ENCODE results near the gene TPSAB1. TPM values are rescaled to one million over a fixed set of nuclear protein-coding genes. Genes with fewer than 3 reads are reported as not detected.
"Not testable (repeated sequence)": the region's sequence is repeated elsewhere in the genome, so short reads cannot be mapped to it uniquely, and the experiment has no call there.

The TPSAB1 gene
- not detected for polyA plus RNA-seq

DNA sequence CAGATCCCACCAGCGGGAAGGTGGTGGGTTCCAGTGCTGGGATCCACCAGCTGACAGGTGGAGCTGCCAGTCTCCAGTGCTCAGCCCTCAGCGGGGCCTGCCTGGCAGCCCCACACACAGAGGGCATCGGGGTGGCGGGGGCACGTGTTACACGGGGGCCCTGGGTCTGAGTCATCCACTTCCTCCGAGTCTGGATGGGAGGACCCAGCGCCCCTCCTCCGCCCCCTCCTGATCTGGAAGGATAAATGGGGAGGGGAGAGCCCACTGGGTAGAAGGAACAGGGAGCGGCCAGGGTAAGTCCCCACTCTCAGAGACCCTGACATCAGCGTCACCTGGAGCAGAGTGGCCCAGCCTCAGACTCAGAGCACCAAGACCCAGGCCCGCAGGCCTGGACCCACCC lies at the start of gene TPSAB1:
TSS of gene TPSAB1 (plus strand) at position 270 of the 400 bp plus-strand sequence. CDS start 234 bp downstream, outside the sequence.
- H3K27ac Mint-ChIP-seq, H3K27me3 Mint-ChIP-seq, H3K36me3 Mint-ChIP-seq, H3K9me3 Mint-ChIP-seq, H3K4me1 Mint-ChIP-seq, H3K4me3 Mint-ChIP-seq: not testable (repeated sequence)

DNA sequence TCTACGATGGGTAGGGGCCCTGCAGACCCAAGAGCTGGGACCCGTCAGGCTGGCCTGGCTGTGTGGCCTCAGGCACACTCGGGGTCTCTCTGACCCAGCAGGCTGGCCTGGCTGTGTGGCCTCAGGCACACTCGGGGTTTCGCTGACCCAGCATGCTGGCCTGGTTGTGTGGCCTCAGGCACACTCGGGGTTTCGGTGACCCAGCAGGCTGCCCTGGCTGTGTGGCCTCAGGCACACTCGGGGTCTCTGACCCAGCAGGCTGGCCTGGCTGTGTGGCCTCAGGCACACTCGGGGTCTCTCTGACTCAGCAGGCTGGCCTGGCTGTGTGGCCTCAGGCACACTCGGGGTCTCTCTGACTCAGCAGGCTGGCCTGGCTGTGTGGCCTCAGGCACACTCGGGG lies 49.7 kb upstream of the TPSAB1 start:
- H3K36me3 Mint-ChIP-seq, H3K4me1 Mint-ChIP-seq, H3K9me3 Mint-ChIP-seq, H3K4me3 Mint-ChIP-seq, H3K27me3 Mint-ChIP-seq, H3K27ac Mint-ChIP-seq: not testable (repeated sequence)

DNA sequence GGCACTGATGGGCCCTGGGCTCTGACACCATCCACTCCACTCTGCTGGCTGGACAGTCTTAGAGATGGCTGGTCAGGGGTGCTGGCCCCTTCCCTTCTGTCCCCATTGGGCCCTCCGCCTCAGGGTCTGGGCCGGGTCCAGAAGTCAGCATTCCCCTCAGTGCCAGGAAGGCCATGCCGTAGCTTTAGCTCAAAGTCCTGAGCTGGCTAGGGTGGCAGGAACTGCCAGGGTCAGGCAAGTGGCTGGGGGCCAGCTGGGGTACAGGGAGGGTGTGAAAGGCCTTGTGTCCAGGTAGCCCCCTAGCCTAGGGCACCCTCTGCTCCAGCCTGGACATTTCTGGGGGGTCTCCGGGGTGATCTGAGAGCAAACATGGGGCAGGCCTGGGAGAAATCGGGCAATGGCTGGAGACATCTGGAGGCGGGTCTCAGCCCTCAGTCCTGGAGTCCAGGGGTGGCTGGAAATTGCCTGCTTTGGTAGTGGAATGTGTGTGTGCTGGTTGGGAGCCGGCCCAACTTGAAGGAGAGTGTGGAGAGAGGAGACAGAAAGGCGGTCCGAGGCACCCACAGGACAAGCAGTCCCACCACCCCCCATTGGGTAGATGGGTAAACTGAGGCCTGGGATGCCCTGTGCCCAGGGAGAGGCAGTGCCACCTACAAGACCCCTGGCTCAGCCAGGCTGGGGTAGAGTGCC lies 48.0 kb upstream of the TPSAB1 start:
- Mint-ChIP-seq H3K27ac (no peak overlapping the region), H3K4me1 (no peaks in the 10 kb centered on the region), H3K36me3 (no peaks in the 10 kb centered on the region), H3K9me3 (no peaks in the 10 kb centered on the region), H3K27me3 (peaks cover 8% of the 10 kb centered on the region), H3K4me3 (peak overlapping the region in 1 of 4 donors; percentile 79)

DNA sequence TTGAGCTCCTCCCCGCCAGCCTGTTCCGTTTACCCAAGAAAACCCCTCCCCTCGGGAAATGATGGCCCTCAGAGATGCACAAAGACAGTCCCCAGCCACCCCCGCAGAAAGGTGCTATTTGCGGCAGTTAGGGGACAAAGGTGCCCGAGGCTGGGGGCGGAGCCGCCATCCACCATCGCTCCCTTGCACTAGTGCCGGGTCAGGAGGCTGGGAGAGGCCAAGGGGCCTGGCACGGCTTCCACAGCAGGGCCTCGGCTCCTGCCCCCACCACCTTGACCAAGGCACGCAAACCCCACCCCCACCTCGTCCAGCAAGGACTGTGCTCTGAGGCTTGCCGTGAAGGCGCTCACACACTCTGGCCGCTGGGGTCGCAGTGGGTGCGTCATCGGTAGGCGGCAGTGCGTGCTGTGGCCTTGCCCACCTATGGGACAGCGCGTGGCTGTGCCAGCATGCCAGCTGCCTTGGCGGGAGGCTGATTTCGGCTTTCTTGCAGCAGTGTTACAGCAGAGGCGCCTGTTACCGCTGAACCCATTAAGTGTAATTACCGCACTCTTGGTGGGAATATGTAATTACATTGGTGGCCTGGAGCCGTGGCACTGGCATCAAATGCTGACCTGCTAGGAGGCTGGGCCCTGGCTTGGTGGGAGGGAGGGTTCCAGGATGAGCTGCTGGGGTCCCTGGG lies 47.2 kb upstream of the TPSAB1 start:
- Mint-ChIP-seq H3K4me1 (no peaks in the 10 kb centered on the region), H3K9me3 (no peaks in the 10 kb centered on the region), H3K36me3 (no peaks in the 10 kb centered on the region), H3K27ac (no peak overlapping the region), H3K27me3 (peaks cover 8% of the 10 kb centered on the region), H3K4me3 (no peak overlapping the region)

DNA sequence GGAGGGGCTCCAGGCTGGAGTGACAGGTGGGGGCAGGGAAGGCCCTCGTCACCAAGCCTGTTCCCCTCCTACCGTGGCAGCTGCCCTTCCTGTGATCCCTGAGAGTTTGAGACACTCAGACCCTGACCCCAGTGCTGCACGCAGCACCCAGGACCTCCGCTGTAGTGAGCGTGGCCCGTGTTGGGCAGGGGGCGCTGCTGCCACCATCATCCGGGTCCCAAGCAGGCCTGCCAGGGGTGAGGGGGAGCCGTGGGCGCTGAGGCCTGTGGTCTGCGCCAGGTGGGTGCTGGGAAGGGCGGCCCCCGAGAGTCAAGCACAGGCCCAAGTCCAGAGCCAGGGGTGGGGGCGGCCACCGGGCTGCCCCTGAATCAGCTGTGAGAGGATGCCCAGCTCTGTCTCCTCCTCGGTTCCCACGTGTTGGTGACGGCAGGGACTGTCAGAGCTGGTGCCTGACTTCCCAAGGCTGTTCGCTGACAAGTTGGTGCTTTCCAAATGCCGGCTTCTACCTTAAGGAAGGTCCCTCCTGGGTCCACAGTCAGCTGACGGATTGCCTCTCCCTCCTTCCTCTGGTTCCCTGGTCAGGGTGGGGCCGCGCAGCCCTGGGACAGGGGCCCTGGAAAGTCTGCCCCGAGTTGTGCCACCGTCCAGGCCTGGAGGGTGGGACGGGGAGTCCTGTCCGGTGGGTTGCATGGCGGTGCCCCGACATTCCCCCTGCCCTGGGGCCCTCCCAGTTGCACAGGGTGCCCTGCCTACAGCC lies 46.5 kb upstream of the TPSAB1 start:
- no peak overlapping the region for H3K4me3 Mint-ChIP-seq
- no peaks in the 10 kb centered on the region for H3K36me3 Mint-ChIP-seq
- no peaks in the 10 kb centered on the region for H3K4me1 Mint-ChIP-seq
- no peaks in the 10 kb centered on the region for H3K9me3 Mint-ChIP-seq
- peaks cover 8% of the 10 kb centered on the region for H3K27me3 Mint-ChIP-seq
- no peak overlapping the region for H3K27ac Mint-ChIP-seq

DNA sequence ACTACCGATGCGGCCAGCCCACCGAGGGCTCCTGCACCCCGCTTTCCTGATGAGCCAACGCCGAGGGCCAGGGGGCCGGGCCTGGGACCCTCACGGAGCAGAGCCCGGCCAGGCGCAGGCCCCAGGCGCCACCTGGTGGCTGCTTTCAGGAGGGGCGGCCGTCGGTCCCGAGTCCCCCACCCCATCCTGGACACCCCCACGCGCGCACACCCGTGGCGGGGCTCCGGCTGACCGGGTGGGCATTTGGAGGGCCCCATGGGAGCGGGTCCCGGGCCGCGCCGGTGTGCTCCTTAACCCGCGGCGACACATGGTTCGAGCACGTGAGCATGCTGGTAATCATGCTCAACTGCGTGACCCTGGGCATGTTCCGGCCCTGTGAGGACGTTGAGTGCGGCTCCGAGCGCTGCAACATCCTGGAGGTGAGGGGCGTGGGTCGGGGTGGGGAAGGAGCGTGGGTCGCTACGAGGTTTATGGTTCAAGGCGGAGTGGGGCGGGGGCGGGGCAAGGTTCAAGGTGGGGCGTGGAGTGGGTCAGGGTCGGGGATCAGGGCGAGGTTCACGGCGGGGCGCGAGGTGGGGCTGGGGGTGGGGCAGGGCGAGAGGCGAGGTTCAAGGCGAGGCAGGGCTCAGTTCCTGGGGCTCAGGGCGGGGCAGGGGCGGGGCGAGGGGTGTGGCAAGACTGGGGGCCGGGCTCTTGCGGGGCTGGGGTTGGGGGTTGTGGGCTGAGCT lies 45.7 kb upstream of the TPSAB1 start:
- H3K4me1 Mint-ChIP-seq = no peaks in the 10 kb centered on the region
- no peak overlapping the region for H3K27ac Mint-ChIP-seq
- H3K4me3 Mint-ChIP-seq = no peak overlapping the region
- no peaks in the 10 kb centered on the region for H3K36me3 Mint-ChIP-seq
- H3K27me3 Mint-ChIP-seq = peaks cover 8% of the 10 kb centered on the region
- no peaks in the 10 kb centered on the region for H3K9me3 Mint-ChIP-seq

DNA sequence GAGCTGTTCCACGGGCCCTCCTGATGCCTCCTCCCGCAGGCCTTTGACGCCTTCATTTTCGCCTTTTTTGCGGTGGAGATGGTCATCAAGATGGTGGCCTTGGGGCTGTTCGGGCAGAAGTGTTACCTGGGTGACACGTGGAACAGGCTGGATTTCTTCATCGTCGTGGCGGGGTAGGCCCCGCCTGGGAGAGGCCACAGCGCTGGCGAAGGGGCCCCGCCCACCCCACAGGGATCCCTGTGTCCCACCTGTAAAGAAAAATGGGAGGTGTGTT lies 45.2 kb upstream of the TPSAB1 start:
- peaks cover 8% of the 10 kb centered on the region for H3K27me3 Mint-ChIP-seq
- no peaks in the 10 kb centered on the region for H3K36me3 Mint-ChIP-seq
- H3K9me3 Mint-ChIP-seq = no peaks in the 10 kb centered on the region
- H3K4me3 Mint-ChIP-seq = no peak overlapping the region
- H3K27ac Mint-ChIP-seq = no peak overlapping the region
- no peaks in the 10 kb centered on the region for H3K4me1 Mint-ChIP-seq

DNA sequence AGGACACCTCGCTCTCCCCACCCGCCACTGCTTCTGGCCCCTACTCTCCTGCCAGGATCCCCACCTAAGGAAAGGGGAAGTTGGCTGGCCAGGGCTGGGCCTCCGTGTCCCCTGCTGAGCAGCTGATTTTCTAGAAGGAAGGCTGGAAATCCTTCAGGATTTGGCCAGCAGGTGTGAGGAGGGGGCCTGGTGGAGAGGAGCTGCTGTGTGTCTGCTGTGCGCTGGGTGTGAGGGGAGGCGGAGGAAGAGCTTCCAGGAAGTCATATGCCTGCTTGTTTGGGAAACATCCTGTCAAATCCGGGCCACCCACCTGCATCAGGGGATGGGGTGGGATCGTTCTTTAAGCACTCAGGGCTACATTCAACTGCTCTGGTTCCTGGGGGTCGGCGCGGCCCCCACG lies 44.0 kb upstream of the TPSAB1 start:
- Mint-ChIP-seq H3K9me3 (no peaks in the 10 kb centered on the region), H3K36me3 (no peaks in the 10 kb centered on the region), H3K4me3 (no peak overlapping the region), H3K27me3 (peaks cover 8% of the 10 kb centered on the region), H3K4me1 (no peaks in the 10 kb centered on the region), H3K27ac (no peak overlapping the region)

DNA sequence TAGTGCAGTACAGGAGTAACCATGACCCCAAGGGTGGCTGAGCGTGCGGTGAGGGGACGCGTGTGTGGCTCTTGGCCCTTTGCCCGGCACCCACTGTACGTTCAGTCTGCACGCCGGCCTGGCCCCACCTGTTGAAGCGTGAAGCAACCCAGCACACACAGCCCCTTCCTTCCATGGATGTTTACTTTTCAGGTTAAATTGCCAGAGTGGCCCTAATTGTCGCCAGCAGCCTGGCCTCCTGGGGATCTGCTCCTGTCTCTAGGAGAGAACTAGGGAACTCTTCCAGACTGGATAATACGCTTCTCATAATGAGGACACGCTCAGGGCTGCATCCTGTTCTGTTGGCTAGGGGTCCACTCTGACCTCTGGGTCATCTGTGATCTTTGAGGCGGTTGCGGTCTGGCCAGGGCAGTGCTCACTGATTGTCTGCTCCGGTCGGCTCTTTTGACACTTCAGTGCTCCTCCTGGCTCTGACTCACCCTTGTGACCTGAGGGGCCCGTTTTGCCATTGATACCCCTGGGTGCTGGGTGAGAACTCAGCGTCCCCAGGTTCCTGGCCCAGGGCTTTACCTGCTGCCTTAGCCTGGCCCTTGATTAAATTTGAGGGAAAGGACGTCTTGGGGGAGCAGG lies 43.2 kb upstream of the TPSAB1 start:
- H3K4me3 Mint-ChIP-seq = no peak overlapping the region
- no peaks in the 10 kb centered on the region for H3K36me3 Mint-ChIP-seq
- H3K4me1 Mint-ChIP-seq = no peaks in the 10 kb centered on the region
- peaks cover 7% of the 10 kb centered on the region for H3K27me3 Mint-ChIP-seq
- no peaks in the 10 kb centered on the region for H3K9me3 Mint-ChIP-seq
- no peak overlapping the region for H3K27ac Mint-ChIP-seq

DNA sequence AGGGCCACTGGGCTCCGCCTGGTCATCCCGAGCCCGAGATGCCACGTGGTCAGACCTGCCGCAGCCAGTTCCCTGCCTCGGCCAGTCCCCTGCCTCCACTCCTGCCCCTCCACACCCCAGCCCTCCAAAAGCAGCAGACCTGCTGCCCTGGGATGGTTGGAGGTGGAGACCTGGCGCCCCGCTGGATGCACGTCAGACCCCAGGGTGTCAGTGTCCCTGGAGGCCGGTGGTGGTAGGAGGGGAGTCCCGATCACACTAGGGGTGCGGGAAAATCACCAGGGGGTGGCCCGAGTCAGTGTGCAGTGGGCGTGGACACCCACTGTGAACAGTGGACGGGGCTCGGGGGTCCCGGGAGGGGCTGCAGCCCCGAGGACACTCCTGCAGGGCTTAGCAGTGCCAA lies 42.3 kb upstream of the TPSAB1 start:
- Mint-ChIP-seq H3K36me3 (no peaks in the 10 kb centered on the region), H3K4me1 (no peaks in the 10 kb centered on the region), H3K27me3 (peaks cover under 1% of the 10 kb centered on the region), H3K27ac (no peak overlapping the region), H3K4me3 (no peak overlapping the region), H3K9me3 (no peaks in the 10 kb centered on the region)

DNA sequence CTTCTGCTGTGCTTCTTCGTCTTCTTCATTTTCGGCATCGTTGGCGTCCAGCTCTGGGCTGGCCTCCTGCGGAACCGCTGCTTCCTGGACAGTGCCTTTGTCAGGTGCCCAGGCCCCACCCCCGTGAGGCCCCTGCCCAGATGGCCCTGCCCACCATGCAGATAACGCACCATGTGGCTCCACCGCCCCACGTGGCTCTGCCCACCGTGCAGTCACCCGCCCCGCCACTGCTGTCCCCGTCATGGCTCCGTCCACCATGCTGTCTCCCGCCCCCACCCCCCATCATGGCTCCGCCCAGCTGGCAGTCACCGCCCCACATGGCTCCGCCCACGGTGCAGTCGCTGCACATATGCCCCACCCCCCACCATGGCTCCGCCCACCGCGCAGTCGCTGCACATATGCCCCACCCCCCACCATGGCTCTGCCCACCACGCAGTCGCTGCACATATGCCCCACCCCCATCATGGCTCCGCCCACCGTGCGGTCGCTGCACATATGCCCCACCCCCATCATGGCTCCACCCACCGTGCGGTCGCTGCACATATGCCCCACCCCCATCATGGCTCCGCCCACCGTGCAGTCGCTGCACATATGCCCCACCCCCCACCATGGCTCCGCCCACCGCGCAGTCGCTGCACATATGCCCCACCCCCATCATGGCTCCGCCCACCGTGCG lies 41.7 kb upstream of the TPSAB1 start:
- H3K27ac Mint-ChIP-seq, H3K9me3 Mint-ChIP-seq, H3K4me1 Mint-ChIP-seq, H3K36me3 Mint-ChIP-seq, H3K27me3 Mint-ChIP-seq, H3K4me3 Mint-ChIP-seq: not testable (repeated sequence)

DNA sequence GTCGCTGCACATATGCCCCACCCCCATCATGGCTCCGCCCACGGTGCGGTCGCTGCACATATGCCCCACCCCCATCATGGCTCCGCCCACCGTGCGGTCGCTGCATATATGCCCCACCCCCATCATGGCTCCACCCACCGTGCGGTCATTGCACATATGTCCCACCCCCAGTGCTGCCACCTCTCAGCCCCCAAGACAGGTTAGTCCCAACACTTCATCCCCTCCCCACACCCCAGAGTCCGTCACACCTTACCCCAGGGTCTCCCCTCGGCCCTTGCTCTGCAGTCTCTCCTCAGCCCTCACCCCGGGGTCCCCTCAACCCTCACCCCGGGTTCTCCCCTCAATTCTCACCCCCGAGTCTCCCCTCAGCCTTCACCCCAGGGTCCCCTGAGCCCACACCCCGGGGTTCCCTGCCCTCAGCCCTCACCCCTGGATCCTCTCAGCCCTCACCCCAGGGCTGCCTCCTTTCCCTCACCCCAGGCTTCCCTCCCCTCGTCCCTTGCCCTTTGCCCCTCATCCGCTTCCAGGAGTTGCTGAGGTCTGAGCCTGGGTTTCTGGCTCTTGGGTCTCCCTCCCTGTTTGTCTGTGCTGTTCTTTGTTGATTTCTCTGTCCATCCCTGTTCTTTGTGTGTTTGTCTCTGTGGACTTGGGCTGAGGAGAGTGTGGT lies 41.0 kb upstream of the TPSAB1 start:
- no peaks in the 10 kb centered on the region for H3K9me3 Mint-ChIP-seq
- H3K4me1 Mint-ChIP-seq = peaks cover 0 to 1% (median 0%) of the 10 kb centered on the region in 3 donors
- H3K36me3 Mint-ChIP-seq = no peaks in the 10 kb centered on the region
- no peaks in the 10 kb centered on the region for H3K27me3 Mint-ChIP-seq
- H3K4me3 Mint-ChIP-seq = no peak overlapping the region
- no peak overlapping the region for H3K27ac Mint-ChIP-seq

DNA sequence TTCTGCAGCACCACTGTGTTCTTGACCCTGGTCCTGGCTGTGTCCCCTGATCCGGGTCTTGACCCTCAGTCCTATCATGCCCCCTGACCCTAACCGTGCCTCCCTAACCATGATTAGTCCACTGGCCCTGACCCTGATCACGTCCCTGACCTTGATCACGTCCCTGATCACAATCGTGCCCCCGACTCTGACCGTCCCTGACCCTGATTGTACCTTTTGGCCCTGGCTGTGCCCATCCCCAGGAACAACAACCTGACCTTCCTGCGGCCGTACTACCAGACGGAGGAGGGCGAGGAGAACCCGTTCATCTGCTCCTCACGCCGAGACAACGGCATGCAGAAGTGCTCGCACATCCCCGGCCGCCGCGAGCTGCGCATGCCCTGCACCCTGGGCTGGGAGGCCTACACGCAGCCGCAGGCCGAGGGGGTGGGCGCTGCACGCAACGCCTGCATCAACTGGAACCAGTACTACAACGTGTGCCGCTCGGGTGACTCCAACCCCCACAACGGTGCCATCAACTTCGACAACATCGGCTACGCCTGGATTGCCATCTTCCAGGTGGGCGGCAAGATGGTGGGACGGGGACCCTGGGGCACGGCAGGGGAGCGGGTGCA lies 40.4 kb upstream of the TPSAB1 start:
- H3K4me3 Mint-ChIP-seq = no peak overlapping the region
- H3K9me3 Mint-ChIP-seq = no peaks in the 10 kb centered on the region
- no peak overlapping the region for H3K27ac Mint-ChIP-seq
- no peaks in the 10 kb centered on the region for H3K36me3 Mint-ChIP-seq
- peaks cover 0 to 1% (median 0%) of the 10 kb centered on the region in 3 donors for H3K4me1 Mint-ChIP-seq
- H3K27me3 Mint-ChIP-seq = no peaks in the 10 kb centered on the region

DNA sequence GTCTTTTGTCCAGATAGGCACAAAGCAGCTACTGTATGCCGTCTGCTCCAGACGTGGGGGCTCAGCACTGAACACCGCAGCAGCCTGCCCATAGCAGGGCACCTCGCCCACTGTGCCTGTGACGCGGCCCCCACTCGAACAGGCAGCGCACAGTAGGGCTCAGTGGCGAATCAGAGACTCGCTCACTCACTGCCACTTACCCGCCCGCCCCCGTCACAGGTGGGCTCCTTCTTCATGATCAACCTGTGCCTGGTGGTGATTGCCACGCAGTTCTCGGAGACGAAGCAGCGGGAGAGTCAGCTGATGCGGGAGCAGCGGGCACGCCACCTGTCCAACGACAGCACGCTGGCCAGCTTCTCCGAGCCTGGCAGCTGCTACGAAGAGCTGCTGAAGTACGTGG lies 39.1 kb upstream of the TPSAB1 start:
- H3K36me3 Mint-ChIP-seq = no peaks in the 10 kb centered on the region
- peaks cover 0 to 1% (median 0%) of the 10 kb centered on the region in 3 donors for H3K4me1 Mint-ChIP-seq
- no peaks in the 10 kb centered on the region for H3K27me3 Mint-ChIP-seq
- H3K9me3 Mint-ChIP-seq = no peaks in the 10 kb centered on the region
- H3K4me3 Mint-ChIP-seq = no peak overlapping the region
- no peak overlapping the region for H3K27ac Mint-ChIP-seq
